Measurements from ENCODE around the gene CTSA.

- no peak for TF ChIP-seq CTCF (IDR thresholded peaks at IDR 0.05; ENCODE audit: low read depth, low read length, poor library complexity, severe bottlenecking)
- no peak for TF ChIP-seq EZH2phosphoT487 (IDR thresholded peaks at IDR 0.05; ENCODE audit: borderline replicate concordance, low read length)
Observed at GRCh38 chr20:45940469-45940868, 49.3 kb downstream of the CTSA start.
